ENCODE data around the gene RHOBTB3.

Gene RHOBTB3

DNA sequence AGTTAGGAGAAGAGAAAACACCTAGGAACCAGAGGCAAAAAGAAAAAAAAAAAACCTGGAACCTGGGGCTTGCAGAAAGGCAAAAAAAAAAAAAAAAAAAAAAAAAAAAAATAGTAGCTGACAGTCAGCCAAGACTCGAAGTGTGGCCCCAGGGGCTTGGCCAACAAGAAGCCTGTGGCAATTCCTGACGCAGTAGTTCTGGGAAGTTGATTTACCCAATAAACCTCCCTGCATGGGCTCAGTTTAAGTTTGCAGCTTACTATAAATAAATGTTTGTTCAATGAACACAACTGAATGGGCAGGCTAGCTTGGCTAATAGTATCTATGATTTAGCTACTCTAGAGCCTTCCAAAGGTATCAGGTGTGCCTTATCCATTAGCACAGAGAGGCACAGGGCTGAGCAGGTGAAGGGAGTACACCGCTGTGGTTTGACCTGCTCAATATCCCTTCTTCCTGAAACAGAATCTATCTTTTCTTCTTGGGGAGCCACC, 112.6 kb downstream of the RHOBTB3 start:
- DNase-seq = no peak

GRCh38 chr5:95845391-95845790, 114.3 kb downstream of the RHOBTB3 start:
- no peak for DNase-seq
